ENCODE results near the gene SDK1.

- no peak for TF ChIP-seq CTCF (IDR thresholded peaks at IDR 0.05)
- no peak for TF ChIP-seq POLR2A (IDR thresholded peaks at IDR 0.05)
Observed at GRCh38 chr7:3989723-3990122, 688.7 kb downstream of the SDK1 start.
